RPMI7951 (cell line): ENCODE data around the gene ZFPL1. TPM values are rescaled to one million over a fixed set of nuclear protein-coding genes. Genes with fewer than 3 reads are reported as not detected.

Source experiments
- DNase-seq: peaks from one replicate; pipeline ENCODE4 v3.0.0-alpha.2; 2012; ENCODE audit warnings: low read depth
- total RNA-seq: library from RNA; depleted of rRNA; stranded (reverse); fragments of >200 nt; shearing (Covaris generic); gene quantifications from 2 replicates; pipeline ENCODE4 v1.2.3, GENCODE V29; 2014; rRNA removed

Gene ZFPL1
- total RNA-seq = 58.3 and 65.6 TPM in 2 replicates

DNA sequence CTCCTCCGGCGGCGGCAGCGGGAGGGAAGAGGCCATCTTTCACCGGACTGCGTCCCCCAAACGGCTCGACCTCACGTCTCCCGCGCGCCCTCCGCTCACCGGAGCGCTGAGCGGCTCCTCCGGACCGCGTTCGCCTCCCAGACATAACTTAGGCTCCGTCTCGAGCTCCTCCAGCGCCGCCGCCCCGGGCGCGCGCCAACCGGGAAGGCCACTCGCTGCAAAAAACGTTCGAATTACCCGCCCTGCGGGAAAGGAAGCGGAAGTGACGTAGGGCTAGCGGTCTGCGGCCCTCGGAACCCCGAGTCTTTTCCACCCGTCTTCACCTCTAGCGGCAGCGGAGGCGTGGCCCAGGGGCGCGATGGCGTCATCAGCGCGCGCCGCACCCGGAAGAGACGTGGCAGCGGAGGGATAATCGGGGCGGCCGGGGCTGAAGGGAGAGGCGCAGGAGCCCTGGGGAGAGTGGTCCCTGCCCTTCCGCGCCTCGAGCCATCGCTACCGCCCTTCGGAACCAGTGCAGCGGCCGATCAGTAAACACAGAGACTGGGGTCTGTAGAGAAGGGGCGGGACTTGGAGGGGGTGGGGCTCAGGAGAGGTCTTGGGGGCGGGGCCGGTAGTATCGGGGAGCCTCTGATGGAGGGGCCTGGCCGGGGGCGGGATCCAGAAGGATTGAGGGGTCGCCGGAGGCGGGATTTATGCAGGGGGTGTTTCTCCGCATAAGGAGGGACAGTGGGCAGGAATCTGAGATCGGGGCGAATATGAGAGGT lies at the start of gene ZFPL1, which contains the start of gene CDCA5:
ZFPL1 (plus strand) TSS at position 389 of the 764 bp plus-strand sequence. CDS start 477 bp downstream, outside the sequence.
CDCA5 (minus strand) TSS at position 207 of the 764 bp plus-strand sequence; CDS start at position 145, 62 bp downstream.
- peak; percentile 94 for DNase-seq

DNA sequence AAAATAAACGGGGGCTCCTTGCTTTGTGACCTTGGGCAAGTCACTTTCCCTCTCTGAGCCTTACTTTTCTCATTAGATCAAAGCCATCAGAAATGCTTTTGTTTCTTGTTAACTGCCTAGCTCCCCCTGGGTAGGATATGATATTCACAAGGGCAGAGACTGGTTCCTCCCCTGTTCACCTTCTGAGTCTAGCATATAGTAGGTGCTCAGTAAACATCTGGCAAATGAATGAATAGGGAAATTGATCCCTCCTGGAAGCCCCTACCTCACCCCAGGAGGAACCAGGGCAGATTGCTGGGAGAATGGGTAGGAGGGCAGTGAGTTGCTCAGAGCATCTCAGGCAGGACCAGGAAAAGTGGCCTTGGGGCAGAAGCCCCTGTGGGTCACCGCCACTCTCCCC lies 49.6 kb upstream of the ZFPL1 start:
- DNase-seq = no peak

DNA sequence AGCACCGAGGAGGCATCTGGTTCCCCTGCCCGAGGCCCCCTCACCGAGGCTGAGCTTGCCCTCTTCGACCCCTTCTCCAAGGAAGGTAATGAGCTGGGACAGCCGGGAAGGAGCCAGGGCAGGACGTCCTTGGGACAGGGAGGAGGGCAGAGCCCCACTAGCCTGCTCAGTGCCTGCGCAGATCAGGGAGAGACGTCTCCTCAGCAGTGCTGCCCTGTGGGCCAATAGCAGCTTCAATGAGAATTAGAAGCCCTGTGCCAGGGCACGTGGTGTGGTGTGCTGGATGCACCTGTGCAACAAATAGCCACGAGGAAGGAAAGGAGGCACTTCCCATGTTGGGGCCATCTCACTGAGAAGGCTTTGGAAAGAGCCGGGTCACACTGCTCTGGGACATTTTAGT lies 48.4 kb upstream of the ZFPL1 start:
- DNase-seq = no peak

DNA sequence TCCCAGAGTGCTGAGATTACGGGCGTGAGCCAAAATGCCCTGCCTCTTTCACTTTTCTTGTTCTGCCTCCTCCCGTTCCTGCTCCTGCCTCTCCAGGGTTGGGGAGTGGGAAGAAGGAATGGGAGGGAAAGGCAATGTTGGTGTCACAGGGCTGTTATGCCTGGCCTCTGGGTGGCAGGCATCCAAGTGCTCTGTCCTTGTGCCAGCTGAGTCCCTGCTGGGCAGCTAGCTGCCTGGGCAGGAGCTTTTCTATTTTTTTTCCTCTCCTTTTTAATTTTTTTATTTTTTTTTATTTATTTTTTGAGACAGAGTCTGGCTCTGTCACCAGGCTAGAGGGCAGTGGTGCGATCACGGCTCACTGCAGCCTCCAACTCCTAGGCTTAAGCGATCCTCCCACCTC lies 47.1 kb upstream of the ZFPL1 start:
- no peak for DNase-seq

DNA sequence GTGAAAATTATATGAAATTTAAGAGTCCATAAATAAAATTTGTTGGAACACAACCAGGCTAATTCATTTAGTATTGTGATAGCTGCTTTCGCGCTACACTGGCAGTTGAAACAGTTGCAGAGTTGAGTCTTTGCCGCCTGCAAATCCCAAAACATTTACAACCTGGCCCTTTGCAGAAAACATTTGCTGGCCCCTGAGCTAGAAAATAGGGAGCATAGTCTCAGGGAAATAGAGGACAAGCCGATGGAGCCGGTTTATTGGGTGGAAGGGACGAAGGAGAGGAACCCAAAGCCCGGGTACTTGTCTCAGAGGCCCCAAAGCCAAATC lies 43.5 kb upstream of the ZFPL1 start:
- no peak for DNase-seq

DNA sequence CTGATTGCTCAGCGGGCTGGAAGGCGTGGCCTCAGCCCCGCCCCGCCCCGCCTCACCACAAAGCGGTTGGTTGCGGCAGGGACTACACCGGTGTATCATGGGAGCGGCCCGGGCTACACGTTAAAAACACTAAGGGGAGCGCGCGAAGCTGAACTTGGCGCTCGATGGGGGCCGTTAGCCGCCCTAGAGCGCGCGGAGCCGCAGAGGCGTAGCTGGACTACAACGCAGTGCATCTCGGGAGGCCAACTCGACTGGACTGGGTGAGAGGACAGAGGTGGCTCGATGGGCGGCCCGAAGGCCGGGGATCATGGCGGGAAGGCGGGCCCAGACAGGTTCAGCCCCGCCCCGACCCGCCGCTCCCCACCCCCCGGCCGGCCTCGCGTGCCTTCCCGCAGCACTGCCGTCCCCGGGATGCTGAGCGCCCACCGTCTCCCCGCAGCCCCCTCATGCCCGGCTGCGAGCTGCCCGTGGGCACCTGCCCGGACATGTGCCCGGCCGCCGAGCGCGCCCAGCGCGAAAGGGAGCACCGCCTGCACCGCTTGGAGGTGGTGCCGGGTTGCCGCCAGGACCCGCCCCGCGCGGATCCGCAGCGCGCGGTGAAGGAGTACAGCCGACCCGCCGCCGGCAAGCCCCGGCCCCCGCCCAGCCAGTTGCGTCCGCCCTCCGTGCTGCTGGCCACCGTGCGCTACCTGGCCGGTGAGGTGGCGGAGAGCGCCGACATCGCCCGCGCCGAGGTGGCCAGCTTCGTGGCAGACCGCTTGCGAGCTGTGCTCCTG lies 43.0 kb upstream of the ZFPL1 start, which contains the start of gene SAC3D1:
SAC3D1 (plus strand) TSS at position 364 of the 776 bp plus-strand sequence; CDS start at position 447, 83 bp downstream.
- peak; percentile 96 for DNase-seq

DNA sequence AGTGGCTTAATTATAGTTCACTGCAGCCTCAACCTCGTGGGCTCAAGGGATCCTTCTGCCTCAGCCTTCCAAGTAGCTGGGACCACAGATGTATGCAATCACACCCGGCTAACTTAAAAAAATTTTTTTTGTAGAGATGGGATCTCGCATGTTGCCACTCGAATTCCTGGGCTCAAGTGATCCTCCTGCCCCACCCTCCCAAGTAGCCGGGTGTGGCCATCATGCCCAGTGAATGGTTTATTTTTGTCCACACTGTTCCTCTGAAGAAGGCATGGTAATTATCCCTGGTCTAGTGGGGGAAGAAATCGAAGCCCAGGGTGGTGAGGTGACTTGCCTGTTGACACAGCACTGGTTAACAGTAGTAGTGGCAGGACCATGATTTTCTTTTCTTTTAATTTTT lies 41.1 kb upstream of the ZFPL1 start:
- DNase-seq = no peak

DNA sequence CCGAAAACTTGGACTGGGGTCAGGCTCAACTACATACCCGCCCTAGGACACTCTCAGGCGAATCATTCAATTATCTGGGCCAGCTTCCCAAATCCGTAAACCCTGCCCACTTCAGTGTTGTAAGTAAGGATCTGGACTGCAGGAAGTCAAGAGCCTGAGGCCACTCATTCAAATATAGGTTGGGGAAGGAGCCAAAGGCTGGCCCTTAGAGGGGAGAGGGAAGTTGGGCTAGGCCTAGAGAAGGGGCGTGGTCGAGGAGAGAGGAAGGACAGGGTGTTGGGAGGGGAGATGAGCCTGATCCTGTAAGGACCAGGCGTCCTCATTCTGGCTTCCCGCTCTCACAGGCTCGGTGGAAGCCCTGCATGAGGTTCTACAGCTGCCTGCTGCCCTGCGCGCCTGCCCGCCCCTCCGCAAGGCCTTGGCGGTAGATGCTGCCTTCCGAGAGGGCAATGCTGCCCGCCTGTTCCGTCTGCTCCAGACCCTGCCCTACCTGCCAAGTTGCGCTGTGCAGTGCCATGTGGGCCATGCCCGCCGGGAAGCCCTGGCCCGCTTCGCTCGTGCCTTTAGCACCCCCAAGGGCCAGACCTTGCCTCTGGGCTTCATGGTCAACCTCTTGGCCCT lies 40.0 kb upstream of the ZFPL1 start:
- DNase-seq = peak; percentile 53

DNA sequence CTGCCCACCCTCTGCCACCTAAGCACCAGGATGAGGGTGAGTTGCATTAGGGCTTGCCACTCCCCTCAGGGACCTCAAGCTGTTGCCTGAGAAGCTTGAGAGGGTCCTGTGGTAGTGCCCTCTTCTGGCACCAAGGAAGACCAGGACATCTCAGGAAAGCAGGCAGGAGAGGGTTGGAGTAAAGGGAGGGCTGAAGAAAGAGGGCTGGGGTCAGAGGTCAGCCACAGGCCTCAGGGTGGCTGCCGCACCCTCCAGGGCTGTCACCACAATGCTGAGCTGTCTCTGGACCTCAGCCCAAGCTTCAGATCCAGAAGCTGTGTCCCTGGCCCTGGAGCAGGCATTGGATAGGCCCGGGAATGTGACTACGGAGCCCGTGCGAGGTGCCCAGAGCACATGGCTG lies 39.0 kb upstream of the ZFPL1 start:
- DNase-seq = no peak

DNA sequence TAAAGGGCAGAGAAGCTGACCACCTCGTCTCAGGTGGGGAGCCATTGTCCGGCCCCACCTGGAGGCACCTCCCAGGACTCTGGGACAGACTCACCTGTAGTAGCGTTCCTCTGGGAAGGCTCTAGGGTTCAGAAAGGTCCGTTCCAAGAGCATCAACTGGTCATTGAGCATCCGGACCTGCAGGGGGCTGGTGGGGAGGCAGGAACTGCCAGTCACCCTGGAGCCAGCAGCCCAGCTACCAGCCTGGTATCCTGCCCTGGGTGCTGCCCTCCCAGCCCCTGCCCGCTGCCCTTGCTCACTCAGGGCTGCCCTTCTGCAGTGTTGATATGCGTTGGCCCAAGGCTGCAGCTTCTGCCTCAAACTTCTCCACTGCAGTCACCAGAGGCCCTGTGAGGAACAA lies 38.3 kb upstream of the ZFPL1 start:
- no peak for DNase-seq

DNA sequence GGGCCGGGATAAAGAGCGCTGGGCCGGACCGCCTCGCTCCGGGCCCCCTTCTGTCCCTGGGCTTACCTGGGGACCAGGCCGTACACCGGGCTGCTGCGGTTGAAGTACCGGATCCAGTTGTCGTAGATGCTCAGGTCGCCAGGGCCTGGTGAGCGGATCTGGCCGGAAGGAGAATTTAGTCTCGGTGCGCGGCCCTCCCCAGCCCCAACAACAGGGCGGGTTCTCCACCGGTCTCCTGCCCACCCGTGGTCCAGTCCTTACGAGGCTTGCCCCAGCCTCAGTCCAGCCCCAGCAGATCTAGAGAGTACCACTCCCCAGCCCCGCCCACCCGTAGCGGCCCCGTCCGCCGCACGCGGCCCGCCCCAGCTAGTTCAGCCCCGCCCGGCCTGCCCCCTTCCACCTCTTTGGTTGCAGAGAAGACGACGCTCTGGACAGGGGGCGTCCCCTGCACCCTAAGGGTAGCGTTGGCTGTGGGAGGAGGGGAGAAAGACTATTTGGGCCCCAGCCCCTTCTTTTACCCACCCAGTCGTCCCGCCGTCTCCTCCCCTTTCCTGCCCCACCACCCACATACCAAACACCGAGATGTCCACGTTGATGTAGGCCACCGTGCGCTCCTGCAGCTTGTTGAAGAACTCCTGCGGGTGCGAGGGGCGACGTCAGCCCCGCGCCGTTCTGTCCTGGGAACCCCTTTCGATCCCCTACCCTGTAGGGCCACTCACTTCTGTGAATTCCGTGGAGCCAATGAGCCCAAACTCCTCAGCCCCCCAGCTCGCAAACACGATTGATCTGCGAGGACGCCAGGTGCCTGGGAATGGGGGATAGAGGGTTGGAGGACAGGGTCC lies 36.2 kb upstream of the ZFPL1 start:
- DNase-seq = no peak

DNA sequence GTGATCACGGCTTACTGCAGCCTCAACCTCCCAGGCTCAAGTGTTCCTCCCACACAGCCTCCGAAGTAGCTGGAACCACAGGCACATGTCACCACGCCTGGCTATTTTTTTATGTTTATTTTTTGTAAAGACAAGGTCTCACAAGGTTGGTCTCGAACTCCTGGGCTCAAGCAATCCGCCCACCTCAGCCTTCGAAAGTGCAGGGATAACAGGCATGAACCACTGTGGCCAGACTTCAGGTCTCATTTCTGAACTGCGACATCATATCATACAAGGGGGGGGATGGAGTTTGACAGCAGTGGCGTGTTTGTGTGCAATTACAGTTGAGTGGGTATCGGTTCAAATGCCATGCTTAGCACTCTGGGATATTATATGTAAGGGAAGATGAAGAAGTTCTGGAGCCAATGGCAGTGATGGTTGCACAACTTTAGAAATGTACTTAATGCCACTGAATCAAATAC lies 32.6 kb upstream of the ZFPL1 start:
- no peak for DNase-seq

DNA sequence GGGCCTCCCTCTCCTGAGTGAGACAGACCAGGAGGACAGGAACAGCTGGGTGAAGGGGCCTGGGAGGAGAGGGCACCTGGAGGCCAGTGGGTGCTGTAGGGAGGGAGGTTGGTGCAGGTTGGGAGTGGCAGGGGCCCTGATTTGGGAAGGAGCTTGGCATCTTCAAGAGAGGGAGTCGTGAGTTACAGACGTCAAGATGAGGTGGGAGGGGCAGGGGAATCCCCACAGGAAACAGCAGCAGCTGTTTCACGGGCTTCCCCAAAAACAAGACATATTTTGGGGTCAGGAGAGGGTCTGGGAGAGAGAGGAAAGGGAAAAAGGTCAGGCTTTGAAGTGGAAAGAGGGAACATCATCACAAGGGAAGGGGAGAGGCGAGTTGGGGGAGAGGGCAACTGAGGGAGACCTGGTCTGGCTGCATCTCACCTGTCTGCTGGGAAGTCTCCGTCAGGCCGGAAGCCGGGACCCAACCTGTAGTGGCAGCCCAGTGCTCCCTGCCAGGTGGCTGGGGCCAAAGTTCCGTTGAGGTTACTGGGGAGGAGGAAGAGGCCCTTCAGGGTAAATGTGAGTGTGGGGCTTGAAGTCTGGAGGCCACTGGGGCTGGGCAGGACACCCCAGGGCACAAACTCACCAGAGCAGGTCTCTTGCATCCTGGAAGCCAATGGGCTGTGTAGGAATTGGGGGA lies 30.1 kb upstream of the ZFPL1 start:
- DNase-seq = no peak

DNA sequence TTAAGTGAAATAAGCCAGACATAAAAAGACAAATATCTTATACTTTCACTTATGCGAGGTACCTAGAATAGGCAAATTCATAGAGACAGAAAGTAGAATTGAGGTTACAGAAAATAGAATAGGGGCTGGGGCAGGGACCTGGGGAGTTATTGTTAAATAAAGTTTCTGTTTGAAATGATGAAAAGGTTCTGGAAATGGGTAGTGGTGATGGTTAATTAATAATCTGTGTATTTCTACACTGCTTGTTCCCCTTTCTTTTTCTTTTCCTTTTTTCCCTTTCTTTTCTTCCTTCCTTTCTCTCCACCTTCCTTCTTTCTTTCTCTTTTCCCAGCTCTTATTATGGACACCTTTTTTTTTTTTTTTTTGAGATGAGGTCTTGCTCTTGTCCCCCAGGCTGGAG lies 28.5 kb upstream of the ZFPL1 start:
- DNase-seq = no peak

DNA sequence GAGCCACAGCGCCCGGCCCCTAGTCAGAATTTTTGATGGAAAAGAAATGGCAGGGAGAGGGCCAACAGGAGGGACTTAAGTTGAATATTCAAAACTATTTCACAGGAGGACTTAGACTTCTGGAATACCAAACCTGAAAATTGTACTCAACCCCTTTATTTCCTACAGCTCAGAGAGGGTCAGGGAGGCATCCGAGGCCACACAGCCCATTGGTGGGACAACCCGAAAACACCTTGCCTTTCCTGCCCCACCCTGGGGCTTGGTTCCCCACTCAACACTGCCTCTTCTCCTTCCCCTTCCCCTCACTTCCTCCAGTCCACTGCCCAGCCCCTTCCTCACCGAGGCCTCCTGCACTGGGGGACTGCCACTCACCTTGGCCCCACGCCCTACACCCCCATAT lies 27.0 kb upstream of the ZFPL1 start:
- no peak for DNase-seq

DNA sequence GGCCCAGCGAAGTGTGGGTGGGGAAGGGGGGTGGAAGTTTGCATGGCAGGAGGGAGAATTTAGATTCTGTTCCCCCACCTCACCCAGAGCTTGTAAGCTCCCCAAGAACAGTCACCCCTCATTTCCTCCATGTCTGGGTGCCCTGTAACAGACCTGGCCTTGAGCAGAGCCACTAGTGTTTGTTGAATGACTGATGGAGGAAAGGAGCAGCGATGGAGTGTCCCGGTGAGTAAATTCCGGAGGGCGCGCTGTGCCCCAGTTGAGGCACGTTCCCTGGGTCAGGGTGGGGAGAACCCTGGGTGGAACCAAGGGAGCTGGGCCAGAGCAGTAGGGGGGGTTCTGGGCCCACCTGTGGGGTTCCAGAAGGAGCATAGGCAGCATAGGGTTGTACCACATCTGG lies 26.5 kb upstream of the ZFPL1 start:
- DNase-seq = no peak

DNA sequence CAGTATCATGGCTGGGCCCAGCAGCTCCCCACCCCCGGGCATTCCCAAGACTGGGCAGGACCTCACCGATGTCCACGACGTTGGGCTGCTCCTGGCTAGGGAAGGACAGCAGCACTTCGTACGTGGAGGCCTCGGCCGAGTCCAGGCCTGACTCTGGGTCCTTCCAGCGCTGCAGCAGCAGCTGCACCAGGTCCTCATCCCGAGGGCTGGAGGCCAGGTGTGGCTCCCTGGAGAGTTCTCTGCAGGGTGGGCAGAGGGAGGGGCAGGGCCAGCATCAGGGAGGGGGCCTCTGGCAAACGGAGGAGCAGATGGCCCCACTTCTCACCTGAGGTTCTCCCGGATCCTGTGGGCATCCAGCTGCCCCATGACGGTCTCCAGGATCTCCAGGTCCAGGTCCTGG lies 26.0 kb upstream of the ZFPL1 start:
- DNase-seq = no peak

DNA sequence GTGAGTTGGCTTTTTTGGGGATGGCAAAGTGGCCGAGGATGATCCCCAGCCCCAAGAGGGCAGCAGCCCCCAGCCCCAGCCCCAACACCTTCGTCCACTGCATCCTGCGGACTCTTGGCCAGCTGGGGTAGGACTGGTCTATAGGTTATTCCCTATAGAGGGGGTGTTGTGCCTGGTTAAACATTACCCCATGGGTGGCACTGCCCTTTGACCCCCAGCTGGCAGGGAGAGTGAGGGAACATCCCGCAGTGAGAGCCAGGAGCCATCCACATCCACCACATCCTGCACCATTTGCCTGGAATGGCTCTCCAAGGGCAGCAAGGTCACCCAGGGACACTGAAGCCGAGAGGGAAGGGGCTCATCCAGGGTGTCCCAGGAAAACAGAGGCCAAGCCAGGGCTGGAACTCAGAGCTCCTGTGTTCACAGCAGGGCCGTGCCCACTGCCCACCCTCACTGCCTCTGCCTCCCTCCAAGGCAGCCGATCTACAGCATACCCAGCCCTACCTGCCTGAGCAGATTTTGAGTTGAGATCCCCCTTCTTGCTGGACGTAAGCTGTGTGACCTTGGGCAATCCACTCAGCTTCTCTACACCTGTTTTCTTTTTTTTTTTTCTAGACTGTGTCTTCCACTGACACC lies 25.5 kb upstream of the ZFPL1 start, which contains the start of gene NAALADL1:
NAALADL1 (minus strand) TSS at position 135 of the 636 bp plus-strand sequence; CDS start at position 103, 32 bp downstream.
- DNase-seq = no peak

DNA sequence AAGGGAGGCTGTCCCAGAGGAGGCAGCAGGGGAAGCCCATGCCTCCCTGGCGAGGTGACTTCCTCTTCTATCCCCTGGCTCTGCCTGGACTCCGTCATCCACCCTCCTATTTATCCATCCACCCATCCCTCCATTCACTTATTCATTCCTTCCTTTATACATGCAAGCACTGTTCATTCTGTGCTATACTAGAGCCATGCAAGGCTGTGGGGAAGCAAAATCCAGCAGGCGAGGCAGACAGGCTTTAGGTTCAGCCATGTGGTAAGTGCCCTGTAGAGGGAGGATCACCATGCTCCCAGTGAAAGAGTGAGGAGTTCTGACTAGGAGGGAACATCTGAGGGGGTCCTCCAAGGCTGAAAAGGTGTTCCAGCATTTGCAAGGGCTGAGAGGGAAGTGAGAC lies 24.5 kb upstream of the ZFPL1 start:
- no peak for DNase-seq
